Ovary (tissue), 9 donors: ENCODE data around the gene ETS1. TPM values are rescaled to one million over a fixed set of nuclear protein-coding genes. Genes with fewer than 3 reads are reported as not detected.

Source experiments
- DNase-seq, 5 donors: peaks; one replicate each; pipeline ENCODE4 v3.0.0-alpha.2; 2019 to 2020
- H3K27ac ChIP-seq, 2 donors: fragments of 200-600 bp; one replicate each; pipeline versions ENCODE4 v1.5.1 to v1.8.0; 2019 to 2022
- H3K27me3 ChIP-seq: fragments of 200-600 bp; one replicate; pipeline ENCODE4 v1.8.0; 2022
- H3K36me3 ChIP-seq: fragments of 200-600 bp; sonication (generic); one replicate; pipeline ENCODE4 v1.5.1; 2019
- H3K4me1 ChIP-seq: one replicate; pipeline ENCODE4 v1.8.1; 2013; ENCODE audit warnings: mild to moderate bottlenecking, moderate library complexity; ENCODE audit not compliant: insufficient read depth
- H3K4me3 ChIP-seq: fragments of 200-600 bp; sonication (generic); one replicate; pipeline ENCODE4 v1.5.1; 2017
- H3K9me3 ChIP-seq, 2 donors: fragments of 200-600 bp in 1 of 2; sonication (generic) in 1 of 2; one replicate each; pipeline versions ENCODE4 v1.5.1 to v1.8.1; 2013 to 2019; ENCODE audit warnings: mild to moderate bottlenecking in 1 of 2, moderate library complexity in 1 of 2
- CTCF ChIP-seq, 3 donors: fragments of 450-650 bp in 2 of 3; fragments of 200-600 bp in 1 of 3; IDR thresholded peaks; one replicate each; pipeline versions ENCODE4 v1.5.1 to v1.8.0; 2016 to 2022; ENCODE audit warnings: antibody characterized with exemption in 3 of 3, mild to moderate bottlenecking in 1 of 3
- EP300 ChIP-seq: sonication (generic); formaldehyde crosslinking; IDR thresholded peaks from one replicate; pipeline ENCODE4 v1.6.1; 2017; ENCODE audit warnings: antibody characterized with exemption
- POLR2A ChIP-seq: fragments of 450-650 bp; IDR thresholded peaks from one replicate; pipeline ENCODE4 v1.6.1; 2017; ENCODE audit warnings: antibody characterized with exemption, mild to moderate bottlenecking, moderate library complexity
- whole genome bisulfite sequencing, 3 donors: extraction: QIAGEN DNeasy Blood & Tissue Kit in 1 of 3; methylation state at CpG; one replicate each; pipeline versions ENCODE4 v1.1.5 to v1.1.7; 2013 to 2017; 5-methylcytosine and 5-hydroxymethylcytosine counted together
- intact Hi-C, 4 donors: fragments of 100-400 bp; cut with DNase I; formaldehyde crosslinking; loops; one replicate each; pipeline versions ENCODE4 v1.11.0 to v1.15.1; 2022 to 2023
- polyA plus RNA-seq, 2 donors: library from polyadenylated mRNA; stranded (reverse); fragments of 200-250 nt in 1 of 2; fragments of 350-450 nt in 1 of 2; fragmentation: Illumina TruSeq in 1 of 2; extraction: RNeasy Lipid Tissue Mini Kit (QIAGEN cat#74804) in 1 of 2; gene quantifications; one replicate each; pipeline ENCODE4 v1.2.3, GENCODE V29; 2013 to 2014
- total RNA-seq, 7 donors: library from RNA; depleted of rRNA in 2 of 7; stranded (reverse); fragments of >200 nt in 2 of 7; fragmentation: NEBNext Ultra II Directional in 3 of 7; extraction: Animal tissue kit (Norgen Biotek cat#: 25700) in 3 of 7; gene quantifications; one replicate each; pipeline versions ENCODE4 v1.1.0 to v1.2.4, GENCODE V29; 2016 to 2023
- donor health status: DM: no; HTN: no; CAD: no; lungs with moderate emphysema.
- donor health status: DM: no; HTN: no; CAD: no.
- donor health status: Bipolar disorder and iron deficiency.
- donor health status: DM: yes; HTN: yes; CAD: no.
- donor health status: DM: no; HTN: no; CAD: no.
- donor health status: DM: yes; HTN: yes; CAD: no.

The ETS1 gene
- total and polyA plus RNA-seq, 9 donors = 24.4 to 68.0 (median 40.4) TPM

GRCh38 chr11:128434818-128435217, 152.5 kb downstream of the ETS1 start:
- Histone ChIP-seq H3K4me3 (no peak overlapping the region), H3K27me3 (no peaks in the 10 kb centered on the region), H3K36me3 (no peaks in the 10 kb centered on the region), H3K27ac (no peak overlapping the region), H3K9me3 (no peaks in the 10 kb centered on the region), H3K4me1 (peaks cover 1% of the 10 kb centered on the region)
- WGBS, 3 donors = 77 to 85% (median 81%) methylated on average over 3 of the region's 3 CpGs
- TF ChIP-seq CTCF (IDR thresholded peaks at IDR 0.05) = no peak
- no peak for DNase-seq
- intact Hi-C loops = no loop called here

GRCh38 chr11:128434411-128434810, 152.9 kb downstream of the ETS1 start:
- H3K4me3 ChIP-seq = no peak overlapping the region
- 92 to 95% (median 92%) methylated on average over 4 of the region's 4 CpGs for WGBS, 3 donors
- peaks cover 1% of the 10 kb centered on the region for H3K4me1 ChIP-seq
- no peak for DNase-seq
- no peaks in the 10 kb centered on the region for H3K9me3 ChIP-seq
- intact Hi-C loops = no loop called here
- no peak for TF ChIP-seq EP300
- TF ChIP-seq POLR2A = no peak
- no peak for TF ChIP-seq CTCF (IDR thresholded peaks at IDR 0.05)
- H3K27me3 ChIP-seq = no peaks in the 10 kb centered on the region
- H3K36me3 ChIP-seq = no peaks in the 10 kb centered on the region
- no peak overlapping the region for H3K27ac ChIP-seq

GRCh38 chr11:128432926-128433325, 154.4 kb downstream of the ETS1 start:
- Histone ChIP-seq H3K9me3 (no peaks in the 10 kb centered on the region), H3K36me3 (no peaks in the 10 kb centered on the region), H3K4me1 (peaks cover 1% of the 10 kb centered on the region), H3K4me3 (no peak overlapping the region), H3K27me3 (no peaks in the 10 kb centered on the region), H3K27ac (no peak overlapping the region)
- DNase-seq = no peak
- TF ChIP-seq CTCF (IDR thresholded peaks at IDR 0.05) = no peak
- TF ChIP-seq POLR2A = no peak
- no peak for TF ChIP-seq EP300
- intact Hi-C loops = no loop called here

- TF ChIP-seq EP300 = no peak
- TF ChIP-seq CTCF (IDR thresholded peaks at IDR 0.05) = no peak
- TF ChIP-seq POLR2A = no peak
- WGBS, 3 donors = 71 to 86% (median 80%) methylated on average over 4 of the region's 4 CpGs
Measured at GRCh38 chr11:128431931-128432330, 155.4 kb downstream of the ETS1 start.

GRCh38 chr11:128428935-128429334, 158.4 kb downstream of the ETS1 start:
- no peaks in the 10 kb centered on the region for H3K27me3 ChIP-seq
- peaks cover 12% of the 10 kb centered on the region for H3K4me1 ChIP-seq
- 53 to 58% (median 58%) methylated on average over 3 of the region's 3 CpGs for WGBS, 3 donors
- H3K36me3 ChIP-seq = no peaks in the 10 kb centered on the region
- no peak for DNase-seq
- H3K4me3 ChIP-seq = no peak overlapping the region
- H3K27ac ChIP-seq = no peak overlapping the region
- TF ChIP-seq CTCF (IDR thresholded peaks at IDR 0.05) (no peak), EP300 (no peak), POLR2A (no peak)
- intact Hi-C loops = no loop called here
- H3K9me3 ChIP-seq = no peaks in the 10 kb centered on the region

More at GRCh38 chr11:128431931-128432330, 155.4 kb downstream of the ETS1 start:
- no peak overlapping the region for H3K27ac ChIP-seq
- no peak overlapping the region for H3K4me3 ChIP-seq
- intact Hi-C loops = no loop called here
- H3K9me3 ChIP-seq = no peaks in the 10 kb centered on the region
- H3K4me1 ChIP-seq = peaks cover 1% of the 10 kb centered on the region
- no peak for DNase-seq
- no peaks in the 10 kb centered on the region for H3K27me3 ChIP-seq
- H3K36me3 ChIP-seq = no peaks in the 10 kb centered on the region
